Measurements from ENCODE around the gene GALNT14. TPM values are rescaled to one million over a fixed set of nuclear protein-coding genes. Genes with fewer than 3 reads are reported as not detected.
A peak's percentile ranks its signal among the peaks of the same experiment; 100 is the strongest.

The GALNT14 gene
- total RNA-seq, 1 donor from 2014 or later = 1.7 TPM

DNA sequence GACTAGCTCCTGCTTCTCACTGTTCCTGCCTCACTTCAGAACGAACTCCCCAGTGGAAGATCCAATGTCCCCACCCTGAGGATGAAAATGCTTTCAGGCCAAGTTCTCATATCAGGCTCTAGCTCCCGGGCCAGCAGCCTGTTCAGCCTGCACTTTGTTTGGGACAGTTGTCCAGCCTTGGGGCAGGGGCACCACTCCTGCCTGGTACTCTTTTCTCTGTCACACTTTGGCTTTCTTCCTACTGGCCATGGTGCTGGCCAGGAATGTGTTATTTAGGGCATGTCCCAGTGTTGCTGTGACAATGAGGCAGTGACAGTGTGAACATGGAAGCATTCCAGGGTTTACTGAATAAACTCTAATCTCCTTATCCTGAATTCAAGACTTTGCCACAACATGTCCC lies 154.1 kb downstream of the GALNT14 start:
- no peaks in the 10 kb centered on the region for H3K27me3 ChIP-seq
- no peak overlapping the region for H3K4me3 ChIP-seq
- H3K4me1 ChIP-seq = peaks cover 6% of the 10 kb centered on the region
- no peak for DNase-seq (ENCODE audit: extremely low spot score in 2 of 2)
- H3K9me3 ChIP-seq = no peaks in the 10 kb centered on the region
- intact Hi-C loops (cut with DNase I) = no loop called here
- H3K36me3 ChIP-seq = no peaks in the 10 kb centered on the region
- no peak overlapping the region for H3K27ac ChIP-seq
- TF ChIP-seq CTCF (IDR thresholded peaks at IDR 0.05) (no peak), POLR2AphosphoS5 (IDR thresholded peaks at IDR 0.05; ENCODE audit: insufficient read depth in 1 of 2, low read depth in 1 of 2) (no peak), POLR2A (IDR thresholded peaks at IDR 0.05) (no peak)

- no peak overlapping the region for H3K4me3 ChIP-seq
- no peaks in the 10 kb centered on the region for H3K27me3 ChIP-seq
- H3K9me3 ChIP-seq = no peaks in the 10 kb centered on the region
- H3K27ac ChIP-seq = no peak overlapping the region
- intact Hi-C loops (cut with DNase I) = no loop called here
- DNase-seq (ENCODE audit: extremely low spot score in 2 of 2) = no peak
- no peak for TF ChIP-seq CTCF (IDR thresholded peaks at IDR 0.05)
- TF ChIP-seq POLR2A (IDR thresholded peaks at IDR 0.05) = no peak
- no peak for TF ChIP-seq POLR2AphosphoS5 (IDR thresholded peaks at IDR 0.05; ENCODE audit: insufficient read depth in 1 of 2, low read depth in 1 of 2)
- peaks cover 6% of the 10 kb centered on the region for H3K4me1 ChIP-seq
- no peaks in the 10 kb centered on the region for H3K36me3 ChIP-seq
Observed at GRCh38 chr2:30981510-30981909, 156.7 kb downstream of the GALNT14 start.

- intact Hi-C loops (cut with DNase I) = no loop called here
- Histone ChIP-seq H3K4me3 (no peak overlapping the region), H3K27ac (no peak overlapping the region), H3K27me3 (no peaks in the 10 kb centered on the region), H3K36me3 (no peaks in the 10 kb centered on the region), H3K4me1 (peaks cover 6% of the 10 kb centered on the region), H3K9me3 (no peaks in the 10 kb centered on the region)
- DNase-seq (ENCODE audit: extremely low spot score in 2 of 2) = no peak
- TF ChIP-seq POLR2A (IDR thresholded peaks at IDR 0.05) (no peak), POLR2AphosphoS5 (IDR thresholded peaks at IDR 0.05; ENCODE audit: insufficient read depth in 1 of 2, low read depth in 1 of 2) (no peak), CTCF (IDR thresholded peaks at IDR 0.05) (no peak)
Observed at GRCh38 chr2:30981096-30981495, 157.1 kb downstream of the GALNT14 start.

- DNase-seq (ENCODE audit: extremely low spot score in 2 of 2) = no peak
- TF ChIP-seq POLR2AphosphoS5 (IDR thresholded peaks at IDR 0.05; ENCODE audit: insufficient read depth in 1 of 2, low read depth in 1 of 2) (peak in 1 of 2 donors; percentile 22), POLR2A (IDR thresholded peaks at IDR 0.05) (no peak), CTCF (IDR thresholded peaks at IDR 0.05) (no peak)
Observed at GRCh38 chr2:30979822-30980245, 158.4 kb downstream of the GALNT14 start.

GRCh38 chr2:30978854-30979253 lies 159.4 kb downstream of the GALNT14 start:
- intact Hi-C loops (cut with DNase I) = no loop called here
- Histone ChIP-seq H3K9me3 (no peaks in the 10 kb centered on the region), H3K4me3 (no peak overlapping the region), H3K4me1 (peaks cover 6% of the 10 kb centered on the region), H3K36me3 (no peaks in the 10 kb centered on the region), H3K27ac (no peak overlapping the region), H3K27me3 (no peaks in the 10 kb centered on the region)
- TF ChIP-seq POLR2AphosphoS5 (IDR thresholded peaks at IDR 0.05; ENCODE audit: insufficient read depth in 1 of 2, low read depth in 1 of 2) (no peak), POLR2A (IDR thresholded peaks at IDR 0.05) (no peak), CTCF (IDR thresholded peaks at IDR 0.05) (no peak)
- DNase-seq (ENCODE audit: extremely low spot score in 2 of 2) = no peak

More at GRCh38 chr2:30979822-30980245, 158.4 kb downstream of the GALNT14 start:
- Histone ChIP-seq H3K36me3 (no peaks in the 10 kb centered on the region), H3K27me3 (no peaks in the 10 kb centered on the region), H3K4me3 (no peak overlapping the region), H3K4me1 (peaks cover 6% of the 10 kb centered on the region), H3K9me3 (no peaks in the 10 kb centered on the region), H3K27ac (no peak overlapping the region)
- intact Hi-C loops (cut with DNase I) = no loop called here

Measured in vagina (tissue), 2 donors.